ENCODE data around the gene TUFT1.

GRCh38 chr1:151501474-151501873 is 38.6 kb upstream of the TUFT1 start:
- TF ChIP-seq, protein P1, sequence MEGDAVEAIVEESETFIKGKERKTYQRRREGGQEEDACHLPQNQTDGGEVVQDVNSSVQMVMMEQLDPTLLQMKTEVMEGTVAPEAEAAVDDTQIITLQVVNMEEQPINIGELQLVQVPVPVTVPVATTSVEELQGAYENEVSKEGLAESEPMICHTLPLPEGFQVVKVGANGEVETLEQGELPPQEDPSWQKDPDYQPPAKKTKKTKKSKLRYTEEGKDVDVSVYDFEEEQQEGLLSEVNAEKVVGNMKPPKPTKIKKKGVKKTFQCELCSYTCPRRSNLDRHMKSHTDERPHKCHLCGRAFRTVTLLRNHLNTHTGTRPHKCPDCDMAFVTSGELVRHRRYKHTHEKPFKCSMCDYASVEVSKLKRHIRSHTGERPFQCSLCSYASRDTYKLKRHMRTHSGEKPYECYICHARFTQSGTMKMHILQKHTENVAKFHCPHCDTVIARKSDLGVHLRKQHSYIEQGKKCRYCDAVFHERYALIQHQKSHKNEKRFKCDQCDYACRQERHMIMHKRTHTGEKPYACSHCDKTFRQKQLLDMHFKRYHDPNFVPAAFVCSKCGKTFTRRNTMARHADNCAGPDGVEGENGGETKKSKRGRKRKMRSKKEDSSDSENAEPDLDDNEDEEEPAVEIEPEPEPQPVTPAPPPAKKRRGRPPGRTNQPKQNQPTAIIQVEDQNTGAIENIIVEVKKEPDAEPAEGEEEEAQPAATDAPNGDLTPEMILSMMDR (IDR thresholded peaks at IDR 0.05) = no peak
- no peak for TF ChIP-seq ATF3 (CRISPR knock-in tag; conservative IDR thresholded peaks at IDR 0.05)
- no peak for TF ChIP-seq ZNF138 (CRISPR knock-in tag; conservative IDR thresholded peaks at IDR 0.05)
- no peak for TF ChIP-seq ZNF317 (CRISPR knock-in tag; IDR thresholded peaks at IDR 0.05; ENCODE audit: borderline replicate concordance, low read depth)
- TF ChIP-seq TCF7 (CRISPR knock-in tag; IDR thresholded peaks at IDR 0.05; ENCODE audit: low read depth) = no peak

Data from WTC11 (cell line).